IPS DF 4.7 (cell line): ENCODE data around the gene RBM6.
"Not testable (repeated sequence)": the region's sequence is repeated elsewhere in the genome, so short reads cannot be mapped to it uniquely, and the experiment has no call there.

Experiments
- DNase-seq: peaks from one replicate; pipeline ENCODE4 v3.0.0-alpha.2; 2013; ENCODE audit warnings: low spot score; ENCODE audit errors: extremely low read depth

RBM6 gene

DNA sequence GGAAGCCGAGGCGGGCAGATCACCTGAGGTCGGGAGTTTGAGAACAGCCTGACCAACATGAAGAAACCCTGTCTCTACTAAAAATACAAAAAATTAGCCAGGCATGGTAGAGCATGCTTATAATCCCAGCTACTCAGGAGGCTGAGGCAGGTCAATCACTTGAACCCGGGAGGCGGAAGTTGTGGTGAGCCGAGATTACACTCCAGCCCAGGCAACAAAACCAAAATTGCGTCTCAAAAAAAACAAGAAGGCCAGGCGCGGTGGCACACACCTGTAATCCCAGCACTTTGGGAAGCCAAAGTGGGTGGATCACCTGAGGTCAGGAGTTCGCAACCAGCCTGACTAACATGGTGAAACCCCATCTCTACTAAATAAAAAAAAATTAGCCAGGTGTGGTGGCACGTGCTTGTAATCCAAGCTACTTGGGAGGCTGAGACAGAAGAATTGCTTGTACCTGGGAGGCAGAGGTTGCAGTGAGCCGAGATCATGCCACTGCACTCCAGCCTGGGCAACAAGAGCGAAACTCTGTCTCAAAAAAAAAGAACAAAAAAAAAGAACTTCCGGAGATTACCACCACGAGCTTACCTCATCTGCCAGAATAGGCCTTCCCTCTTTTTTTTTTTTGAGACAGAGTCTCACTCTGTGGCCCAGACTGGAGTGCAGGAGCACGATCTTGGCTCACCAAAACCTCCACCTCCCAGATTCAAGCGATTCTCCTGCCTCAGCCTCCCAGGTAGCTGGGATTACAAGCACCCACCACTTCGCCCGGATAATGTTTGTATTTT, 22.0 kb upstream of the RBM6 start:
- not testable (repeated sequence) for DNase-seq

DNA sequence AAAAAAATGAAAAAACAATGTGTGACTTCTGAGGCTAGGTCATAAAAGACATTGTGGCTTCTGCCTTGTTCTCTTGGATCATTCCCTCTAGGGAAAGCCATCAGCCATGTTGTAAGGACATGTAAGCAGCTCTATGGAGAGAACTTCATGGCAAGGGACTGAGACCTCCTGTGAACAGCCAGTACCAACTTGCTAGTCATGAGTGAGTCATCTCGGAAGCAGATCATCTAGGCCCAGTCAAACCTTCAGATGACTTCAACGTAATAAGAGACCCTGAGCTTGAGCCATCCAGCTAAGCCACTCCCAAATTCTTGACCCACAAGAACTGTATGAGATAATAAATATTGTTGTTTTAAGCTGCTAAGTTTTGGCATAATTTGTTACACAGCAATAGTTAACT, 15.3 kb upstream of the RBM6 start:
- no peak for DNase-seq

DNA sequence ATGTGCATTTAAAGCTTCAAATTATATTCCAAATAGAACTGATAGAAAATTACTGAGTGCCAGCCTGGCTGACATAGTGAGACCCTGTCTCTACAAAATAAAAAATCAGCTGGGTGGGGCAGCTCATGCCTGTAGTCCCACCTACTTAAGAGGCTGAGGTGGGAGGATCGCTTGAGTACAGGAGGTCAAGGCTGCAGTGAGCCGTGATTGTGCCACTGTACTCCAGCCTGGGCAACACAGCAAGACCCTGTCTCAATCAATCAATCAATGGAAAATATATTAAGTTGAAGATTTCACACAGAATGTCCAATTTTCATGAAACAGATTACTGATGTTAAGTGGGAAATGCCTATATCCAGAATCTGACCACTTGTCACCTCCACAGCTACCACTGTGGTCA, 14.5 kb upstream of the RBM6 start:
- DNase-seq: no peak

DNA sequence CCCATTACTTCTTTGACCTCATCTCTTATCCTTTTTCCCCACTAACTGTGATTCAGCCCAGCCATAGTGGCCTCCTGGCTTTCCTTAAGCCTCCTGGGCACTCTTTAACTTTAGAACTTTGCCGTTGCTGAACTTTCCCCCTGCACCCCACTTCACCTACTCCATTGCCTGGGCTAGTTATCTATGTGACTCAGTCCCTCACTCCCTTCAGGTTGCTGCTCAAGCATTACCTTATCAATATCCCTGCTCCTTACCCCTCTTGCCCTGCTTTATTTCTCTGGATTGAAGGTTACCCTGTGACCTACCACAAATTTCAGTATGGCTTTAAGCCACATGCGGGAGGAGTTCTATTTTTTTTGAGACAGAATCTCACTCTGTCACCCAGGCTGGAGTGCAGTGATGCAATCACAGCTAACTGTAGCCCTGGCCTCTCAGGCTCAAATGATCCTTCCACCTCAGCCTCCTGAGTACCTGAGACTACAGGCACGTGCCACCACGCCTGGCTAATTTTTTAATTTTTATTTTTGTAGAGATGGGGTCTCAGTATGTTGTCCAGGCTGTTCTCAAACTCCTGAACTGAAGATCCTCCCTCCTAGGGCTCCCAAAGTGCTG, 13.7 kb upstream of the RBM6 start:
- no peak for DNase-seq

DNA sequence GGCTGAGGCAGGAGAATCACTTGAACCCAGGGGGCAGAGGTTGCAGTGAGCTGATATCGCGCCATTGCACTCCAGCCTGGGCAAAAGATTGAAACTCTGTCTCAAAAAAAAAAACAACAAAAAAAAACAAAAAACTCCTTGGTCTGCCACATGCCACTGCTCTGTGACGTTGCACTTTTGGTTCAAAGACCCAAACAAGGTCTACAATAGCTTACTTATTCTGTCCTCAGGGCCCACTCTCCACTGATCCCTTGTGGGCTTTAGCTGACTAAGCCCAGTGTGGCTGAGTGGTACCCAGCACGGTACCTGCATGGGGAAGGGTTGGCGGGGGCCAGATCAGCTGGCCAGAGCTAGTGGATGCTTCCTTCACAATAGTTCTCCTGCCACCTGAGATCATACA, 12.2 kb upstream of the RBM6 start:
- no peak for DNase-seq

DNA sequence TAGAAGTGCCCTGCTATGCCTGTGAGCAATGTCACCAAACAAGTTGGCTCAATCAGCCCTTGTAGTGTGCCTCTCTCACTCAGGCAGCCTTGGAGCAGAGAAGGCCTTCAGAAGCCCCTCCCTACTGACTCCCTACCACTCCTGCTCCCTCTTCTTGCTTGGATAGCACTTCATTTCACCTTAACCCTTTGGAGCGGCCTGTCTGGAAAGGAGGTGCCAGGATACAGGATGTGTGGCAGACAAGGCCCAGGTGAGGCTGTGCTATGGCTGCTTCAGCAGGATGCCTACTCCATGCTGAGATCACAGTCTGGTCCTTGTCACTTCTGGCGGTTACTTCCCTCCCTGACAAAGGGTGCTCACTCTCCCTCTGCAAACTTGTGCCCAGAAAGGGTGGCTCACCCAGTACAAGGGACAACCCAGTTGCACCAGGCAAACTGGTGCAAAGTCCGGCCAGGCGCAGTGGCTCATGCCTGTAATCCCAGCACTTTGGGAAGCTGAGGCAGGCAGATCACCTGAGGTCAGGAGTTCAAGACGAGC, 11.4 kb upstream of the RBM6 start:
- DNase-seq: no peak

DNA sequence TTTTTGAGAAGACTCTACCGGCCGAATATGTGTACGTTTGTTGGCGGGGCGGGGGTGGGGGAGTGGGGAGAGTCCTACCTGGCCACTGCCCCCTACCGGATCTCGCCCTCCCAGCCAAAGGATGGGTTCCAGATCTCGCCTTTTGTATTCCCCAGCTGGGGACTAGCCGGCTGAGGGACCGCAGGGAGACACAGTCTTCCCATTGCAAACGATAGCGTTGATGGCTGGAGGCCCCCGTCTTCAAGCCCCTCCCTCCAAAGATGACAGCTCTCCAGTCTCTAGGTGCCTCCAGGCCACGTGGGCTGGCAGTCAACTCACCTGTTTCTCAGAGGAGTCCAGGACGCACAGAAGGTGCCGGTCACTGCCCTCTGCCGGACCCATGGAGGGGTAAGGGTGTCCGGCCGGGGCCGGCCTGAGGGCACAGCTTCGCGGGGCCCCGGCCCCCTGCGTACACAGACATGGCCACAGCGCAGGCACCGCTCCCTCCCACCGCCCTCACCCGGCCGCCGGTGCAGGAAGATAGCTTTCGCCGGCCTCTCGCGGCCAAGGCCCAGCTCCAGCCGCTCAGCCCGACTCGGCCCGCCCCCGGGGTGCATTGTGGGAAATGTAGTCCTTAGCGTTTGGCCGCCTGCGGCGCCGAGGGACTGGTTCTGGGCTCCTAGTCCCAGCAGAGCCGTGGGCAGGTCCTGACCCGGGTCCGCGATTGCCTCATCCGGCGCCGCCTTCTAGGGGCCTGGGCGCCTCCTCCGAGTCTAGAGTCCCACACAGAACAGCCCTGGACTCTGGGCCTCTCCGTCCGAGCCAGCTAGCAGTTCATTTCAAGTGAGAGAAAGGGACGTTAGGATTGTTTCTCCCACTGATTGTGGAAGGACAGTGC, 10.4 kb upstream of the RBM6 start, which contains the start of gene MON1A:
Gene MON1A (minus strand): TSS at position 521 of the 877 bp plus-strand sequence. CDS start 16,465 bp downstream, outside the sequence.
- no peak for DNase-seq

DNA sequence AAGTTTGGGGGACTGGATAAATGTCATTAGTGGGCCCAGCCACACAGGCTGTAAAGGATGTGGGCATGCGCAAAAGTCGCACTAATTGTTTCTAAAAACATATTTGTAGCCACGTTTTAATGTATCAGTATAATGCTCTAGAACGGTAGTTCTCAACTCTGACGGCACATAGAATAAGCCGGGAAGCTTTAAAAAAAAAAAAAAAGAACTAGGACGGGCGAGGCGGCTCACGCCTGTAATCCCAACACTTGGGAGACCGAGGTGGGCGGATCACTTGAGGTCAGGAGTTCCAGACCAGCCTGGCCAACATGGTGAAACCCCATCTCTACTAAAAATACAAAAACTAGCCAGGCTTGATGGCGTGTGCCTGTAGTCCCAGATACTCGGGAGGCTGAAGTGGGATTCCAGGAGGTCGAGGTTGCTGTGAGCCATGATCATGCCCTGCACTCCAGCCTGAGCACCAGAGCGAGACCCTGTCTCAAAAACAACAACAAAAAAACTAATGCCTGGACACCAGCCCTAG, 9.7 kb upstream of the RBM6 start:
- DNase-seq: no peak

DNA sequence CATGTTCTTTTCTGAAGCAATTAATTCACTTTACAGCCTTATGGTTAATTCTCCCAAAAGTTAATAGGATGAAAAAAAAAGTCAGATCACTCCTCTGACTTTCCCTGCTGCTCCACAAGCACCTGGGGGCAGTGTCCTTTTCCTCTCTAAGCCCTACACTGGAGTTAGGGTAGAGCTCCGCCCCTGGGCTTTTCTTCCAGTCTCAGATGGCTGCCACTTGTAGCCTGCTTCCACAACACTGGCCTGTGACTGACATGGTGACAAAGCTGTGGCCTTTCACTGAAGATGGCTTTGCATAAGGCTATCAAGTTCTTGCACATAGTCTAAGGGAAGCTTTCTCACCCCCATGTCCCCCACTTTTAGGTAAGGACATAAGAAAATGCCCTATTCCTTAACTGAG, 9.0 kb upstream of the RBM6 start:
- DNase-seq: no peak

DNA sequence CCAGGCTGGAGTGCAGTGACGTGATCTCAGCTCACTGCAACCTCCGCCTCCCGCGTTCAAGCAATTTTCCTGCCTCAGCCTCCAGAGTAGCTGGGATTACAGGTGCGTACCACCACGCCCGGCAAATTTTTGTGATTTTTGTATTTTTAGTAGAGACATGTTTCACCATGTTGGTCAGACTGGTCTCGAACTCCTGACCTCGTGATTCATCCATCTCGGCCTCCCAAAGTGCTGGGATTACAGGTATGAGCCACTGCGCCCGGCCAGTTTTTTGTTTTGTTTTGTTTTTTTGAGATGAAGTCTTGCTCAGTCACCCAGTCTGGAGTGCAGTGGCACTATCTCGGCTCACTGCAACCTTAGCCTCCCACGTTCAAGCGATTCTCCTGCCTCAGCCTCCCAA, 7.7 kb upstream of the RBM6 start:
- DNase-seq: not testable (repeated sequence)

DNA sequence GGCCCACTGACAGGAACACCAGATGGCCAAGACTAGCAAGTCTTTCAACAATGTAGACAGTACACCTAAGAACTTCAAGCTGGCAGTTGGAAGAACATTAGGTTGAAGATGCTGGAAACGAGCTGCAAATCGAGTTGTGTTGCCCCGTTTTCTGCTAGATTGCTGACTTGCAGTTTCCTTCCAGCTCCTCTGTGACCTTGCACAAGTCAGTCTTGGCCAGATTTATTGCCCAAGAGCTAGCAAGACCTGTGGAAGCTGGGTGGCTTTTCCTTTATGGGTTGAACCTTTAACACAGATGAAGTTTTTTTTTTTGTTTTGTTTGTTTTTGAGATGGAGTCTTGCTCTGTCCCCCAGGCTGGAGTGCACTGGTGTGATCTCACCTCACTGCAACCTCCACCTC, 2.9 kb upstream of the RBM6 start:
- DNase-seq: no peak

DNA sequence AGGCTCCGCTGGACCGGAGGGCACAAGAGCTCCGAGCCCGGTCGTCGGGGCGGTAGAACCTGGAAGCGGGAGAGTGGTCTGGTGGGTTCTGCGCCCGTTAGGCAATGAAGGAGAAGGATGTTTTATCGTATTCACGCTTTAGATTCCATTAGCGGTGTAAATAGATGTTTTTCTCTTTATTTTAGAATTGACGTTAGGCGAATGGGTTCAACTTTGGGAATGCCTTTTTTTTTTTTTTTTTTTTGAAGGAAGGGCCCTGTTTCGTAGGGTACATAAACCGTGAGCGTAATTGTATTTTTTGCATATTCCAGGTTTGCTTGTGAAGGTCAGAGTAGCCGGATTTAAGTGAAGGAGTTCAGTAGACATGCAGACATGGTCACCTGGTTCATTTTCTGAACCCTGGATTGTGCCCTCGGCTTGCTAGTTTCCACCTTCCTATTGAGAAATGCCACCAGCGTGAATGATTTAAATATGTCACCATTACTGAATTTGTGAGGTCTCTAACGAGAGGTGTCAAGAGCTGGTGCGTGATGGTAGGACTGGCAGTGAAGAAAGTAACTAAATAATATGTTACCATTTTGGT, 808 bp downstream of the RBM6 start:
- DNase-seq: no peak

DNA sequence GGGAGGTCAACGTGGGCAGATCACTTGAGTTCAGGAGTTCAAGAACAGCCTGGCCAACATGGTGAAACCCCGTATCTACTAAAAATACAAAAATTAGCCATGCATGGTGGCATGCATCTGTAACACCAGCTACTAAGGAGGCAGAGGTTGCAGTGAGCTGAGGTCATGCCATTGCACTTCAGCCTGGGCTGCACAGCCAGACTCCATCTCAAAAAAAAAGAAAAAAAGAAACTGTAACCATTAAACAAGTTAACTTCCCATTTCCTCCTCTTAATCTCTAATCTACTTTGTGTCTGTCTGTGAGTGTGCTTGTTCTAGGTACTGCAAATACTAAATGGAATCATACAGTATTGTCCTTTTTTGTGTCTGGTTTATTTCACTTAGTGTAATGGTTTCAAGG, 2.7 kb downstream of the RBM6 start:
- DNase-seq: no peak

DNA sequence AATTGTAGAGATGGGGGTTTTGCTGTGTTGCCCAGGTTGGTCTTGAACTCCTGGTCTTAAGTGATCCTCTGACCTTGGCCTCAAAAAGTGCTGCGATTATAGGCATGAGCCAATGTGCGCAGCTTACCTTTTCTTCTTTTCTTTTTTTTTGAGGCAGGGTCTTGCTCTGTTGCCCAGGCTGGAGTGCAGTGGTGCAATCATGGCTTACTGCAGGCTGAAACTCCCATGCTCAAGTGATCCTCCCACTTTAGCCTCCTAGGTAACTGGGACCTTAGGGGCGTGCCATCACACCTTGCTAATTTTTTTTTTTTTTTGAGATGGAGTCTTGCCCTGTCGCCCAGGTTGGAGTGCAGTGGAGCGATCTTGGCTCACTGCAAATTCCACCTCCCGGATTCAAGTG, 13.0 kb downstream of the RBM6 start:
- no peak for DNase-seq

DNA sequence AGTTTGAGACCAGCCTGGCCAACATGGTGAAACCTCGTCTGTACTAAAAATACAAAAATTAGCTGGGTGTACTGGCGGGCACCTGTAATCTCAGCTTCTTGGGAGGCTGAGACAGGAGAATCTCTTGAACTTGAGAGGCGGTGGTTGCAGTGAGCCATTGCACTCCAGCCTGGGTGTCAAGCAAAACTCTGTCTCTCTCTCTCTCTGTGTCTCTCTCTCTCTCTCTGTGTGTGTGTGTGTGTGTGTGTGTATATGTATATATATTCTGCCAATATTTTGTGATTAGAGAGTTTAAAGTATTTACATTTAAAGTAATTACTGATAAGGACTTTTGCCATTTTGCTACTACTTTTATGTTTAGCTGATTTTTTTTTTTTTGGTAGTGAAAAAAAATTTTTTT, 15.7 kb downstream of the RBM6 start:
- no peak for DNase-seq

DNA sequence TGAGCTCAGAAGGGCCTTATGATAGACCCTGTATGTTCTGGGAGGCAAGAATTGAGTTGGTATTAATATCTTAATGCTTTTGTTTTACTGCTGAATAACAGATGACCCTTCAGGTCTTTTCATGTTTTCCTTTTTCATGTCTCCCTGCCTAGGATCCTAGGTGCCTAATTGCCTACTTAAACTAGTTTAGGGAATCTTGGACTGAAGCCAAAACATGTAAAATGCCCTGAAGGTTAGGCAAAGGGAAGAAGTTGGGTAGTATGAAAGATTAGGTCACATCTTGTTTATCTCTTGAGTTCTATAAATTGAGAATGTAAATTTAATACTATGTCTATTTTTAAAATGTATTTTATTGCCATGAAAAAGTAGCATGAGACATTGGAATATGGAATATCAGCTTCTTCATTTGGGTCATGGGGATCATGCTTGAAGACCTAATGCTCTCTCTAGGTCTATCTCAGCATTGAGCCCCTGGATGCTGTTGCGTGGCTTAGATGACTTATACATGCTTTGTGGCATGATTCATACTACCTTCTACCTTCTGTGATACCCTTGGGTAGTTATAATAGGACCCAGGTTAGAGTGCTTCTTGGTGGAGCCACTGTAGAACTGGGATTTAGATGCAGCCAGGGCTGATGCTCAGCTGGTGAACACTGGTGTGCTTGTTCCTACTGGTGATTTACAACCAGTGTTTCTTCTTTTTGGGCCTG, 26.4 kb downstream of the RBM6 start:
- no peak for DNase-seq

DNA sequence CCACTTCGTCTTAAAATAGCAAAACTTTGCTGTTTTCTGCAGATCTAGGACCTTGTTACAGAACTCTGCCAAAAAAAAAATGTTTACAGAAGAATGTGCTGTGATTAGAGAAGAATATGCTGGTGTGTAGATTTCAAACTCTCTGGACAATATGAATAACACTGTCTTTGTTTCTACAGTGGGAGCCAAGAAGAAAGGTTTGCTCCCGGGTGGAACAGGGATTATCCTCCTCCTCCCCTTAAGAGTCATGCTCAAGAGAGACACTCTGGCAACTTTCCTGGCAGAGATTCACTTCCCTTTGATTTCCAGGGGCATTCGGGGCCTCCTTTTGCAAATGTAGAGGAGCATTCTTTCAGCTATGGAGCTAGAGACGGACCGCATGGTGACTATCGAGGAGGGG, 27.3 kb downstream of the RBM6 start:
- no peak for DNase-seq

DNA sequence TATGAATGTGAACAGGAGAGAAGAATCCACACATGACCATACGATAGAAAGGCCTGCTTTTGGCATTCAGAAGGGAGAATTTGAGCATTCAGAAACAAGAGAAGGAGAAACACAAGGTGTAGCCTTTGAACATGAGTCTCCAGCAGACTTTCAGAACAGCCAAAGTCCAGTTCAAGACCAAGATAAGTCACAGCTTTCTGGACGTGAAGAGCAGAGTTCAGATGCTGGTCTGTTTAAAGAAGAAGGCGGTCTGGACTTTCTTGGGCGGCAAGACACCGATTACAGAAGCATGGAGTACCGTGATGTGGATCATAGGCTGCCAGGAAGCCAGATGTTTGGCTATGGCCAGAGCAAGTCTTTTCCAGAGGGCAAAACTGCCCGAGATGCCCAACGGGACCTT, 28.4 kb downstream of the RBM6 start:
- DNase-seq: no peak

DNA sequence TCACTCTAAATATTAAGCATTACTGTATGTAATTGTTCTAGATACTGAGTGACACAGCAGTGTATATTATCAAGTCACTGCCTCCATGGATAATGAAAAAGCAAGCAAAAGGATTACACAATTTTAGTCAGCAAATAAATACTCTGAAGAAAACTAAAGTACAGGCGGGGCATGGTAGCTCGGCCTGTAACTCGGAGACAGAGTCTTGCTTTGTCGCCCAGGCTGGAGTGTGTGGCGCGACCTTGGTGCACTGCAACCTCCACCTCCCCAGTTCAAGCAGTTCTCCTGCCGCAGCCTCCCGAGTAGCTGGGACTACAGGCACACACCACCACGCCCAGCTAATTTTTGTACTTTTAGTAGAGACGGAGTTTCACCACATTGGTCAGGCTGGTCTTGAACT, 32.7 kb downstream of the RBM6 start:
- no peak for DNase-seq

DNA sequence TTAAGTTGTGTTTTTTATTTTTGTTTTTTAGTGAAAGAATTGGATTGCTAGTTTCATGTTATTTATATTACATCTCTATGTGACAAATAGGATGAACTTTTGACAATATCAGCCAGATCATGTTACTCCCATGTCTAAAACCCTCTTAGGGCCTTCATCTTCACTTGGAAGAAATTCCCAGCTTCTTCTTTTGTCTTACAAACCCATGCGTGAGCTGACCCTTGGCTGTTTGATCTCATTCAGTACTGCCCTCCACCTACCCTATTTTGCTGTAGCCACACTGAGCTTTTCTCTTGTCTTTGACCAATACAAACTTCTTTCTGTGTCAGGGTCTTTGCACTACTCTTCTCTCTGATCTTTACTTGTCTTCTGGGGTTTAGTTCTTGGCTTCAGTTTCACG, 37.0 kb downstream of the RBM6 start:
- DNase-seq: no peak

DNA sequence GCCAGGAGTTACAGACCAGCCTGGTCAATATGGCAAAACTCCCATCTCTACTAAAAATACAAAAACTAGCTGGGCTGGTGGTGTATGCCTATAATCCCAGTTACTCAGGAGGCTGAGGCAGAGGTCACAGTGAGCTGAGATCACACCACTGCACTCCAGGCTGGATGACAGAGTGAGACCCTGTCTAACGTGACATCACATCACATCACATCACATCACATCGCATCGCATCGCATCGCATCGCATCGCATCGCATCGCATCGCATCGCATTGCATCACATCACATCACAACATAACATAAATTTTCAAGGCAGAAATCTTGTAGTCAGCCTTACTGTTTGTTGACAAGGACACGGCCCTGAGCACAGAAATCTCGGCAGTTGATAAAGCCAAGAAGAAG, 44.4 kb downstream of the RBM6 start:
- no peak for DNase-seq
